K562 (cell line): ENCODE data around the gene UBFD1. TPM values are rescaled to one million over a fixed set of nuclear protein-coding genes. Genes with fewer than 3 reads are reported as not detected.

Source experiments
- ATAC-seq: fragments of 200-7000 bp; cut with Tn5 transposase; 3 replicates; pipeline ENCODE4 v1.9.1; 2020; ENCODE audit warnings: moderate library complexity
- BruUV-seq: library from RNA; stranded (reverse); fragments of 400-500 nt; replicated peaks from 2 replicates; lab custom pipeline; 2021; lab: Mats Ljungman, UMichigan
- CTCF ChIA-PET: fragments of 300-600 bp; formaldehyde crosslinking; extraction: SDS; loops from one replicate; lab custom pipeline; 2021; ENCODE audit warnings: low intra/inter-chr PET ratio; lab: Yijun Ruan, JAX
- POLR2A ChIA-PET: fragments of 300-600, 350-650 bp; sonication (Branson Sonifier 250); formaldehyde crosslinking; extraction: SDS; loops from one replicate; lab custom pipeline; 2021; ENCODE audit warnings: antibody characterized with exemption, inconsistent platforms; lab: Yijun Ruan, JAX
- DNase-seq, 4 experiments: peaks; one replicate each; pipeline versions ENCODE4 v3.0.0 to v3.0.0-alpha.2; 2011 to 2018; ENCODE audit warnings: low spot score in 3 of 4, mixed read lengths in 3 of 4; ENCODE audit errors: extremely low read depth in 1 of 4
- FAIRE-seq: peaks from 2 replicates; lab custom pipeline; 2011; peaks lifted over from hg19 to GRCh38; lab: Jason Lieb, UNC
- H2AFZ ChIP-seq: 2 replicates; pipeline ENCODE4 v1.6.0; 2011; ENCODE audit warnings: low read depth, low read length, control low read depth, inconsistent platforms
- H3K27ac ChIP-seq: fragments of 200-600 bp; 3 replicates; pipeline ENCODE4 v1.8.0; 2011; ENCODE audit warnings: low read depth, mild to moderate bottlenecking, control low read depth, inconsistent platforms, low read length, moderate library complexity, mixed read lengths; ENCODE audit errors: extremely low read depth
- H3K27me3 ChIP-seq, 2 experiments: fragments of 300-600 bp in 1 of 2; 2 replicates in 1 of 2; 3 replicates in 1 of 2; pipeline versions ENCODE4 v1.6.0 to v1.8.0; 2011; ENCODE audit warnings: inconsistent platforms in 2 of 2, low read length in 2 of 2, mild to moderate bottlenecking in 1 of 2, mixed read lengths in 1 of 2, moderate library complexity in 1 of 2; ENCODE audit not compliant: control insufficient read depth in 2 of 2, insufficient read depth in 2 of 2
- H3K36me3 ChIP-seq: fragments of 300-600 bp; 3 replicates; pipeline ENCODE4 v1.8.0; 2011; ENCODE audit warnings: mild to moderate bottlenecking, low read length, inconsistent platforms; ENCODE audit not compliant: control insufficient read depth, insufficient read depth
- H3K4me1 ChIP-seq, 2 experiments: fragments of 200-600 bp in 1 of 2; replicated peaks in 1 of 2; 2 replicates in 1 of 2; 3 replicates in 1 of 2; pipeline versions ENCODE4 v1.5.1 to v1.8.0; 2011; ENCODE audit warnings: inconsistent platforms in 2 of 2, low read length in 2 of 2, mild to moderate bottlenecking in 1 of 2, mixed read lengths in 1 of 2, moderate library complexity in 1 of 2; ENCODE audit not compliant: control insufficient read depth in 2 of 2, insufficient read depth in 2 of 2
- H3K4me2 ChIP-seq: 2 replicates; pipeline ENCODE4 v1.6.1; 2011; ENCODE audit warnings: low read length, control low read depth, inconsistent platforms, mixed read lengths; ENCODE audit not compliant: insufficient read depth
- H3K4me3 ChIP-seq: fragments of 200-600 bp; sonication (generic), shearing (Covaris generic); 2 replicates; pipeline ENCODE4 v1.5.1; 2016; ENCODE audit warnings: control low read depth, inconsistent platforms
- H3K79me2 ChIP-seq: fragments of 200-600 bp; 3 replicates; pipeline ENCODE4 v1.8.0; 2011; ENCODE audit warnings: low read length, inconsistent platforms; ENCODE audit not compliant: control insufficient read depth, insufficient read depth
- H3K9ac ChIP-seq, 2 experiments: 2 replicates each; pipeline versions ENCODE4 v1.6.0 to v1.6.1; 2011; ENCODE audit warnings: low read depth in 2 of 2, low read length in 2 of 2, control low read depth in 1 of 2, inconsistent platforms in 1 of 2, mild to moderate bottlenecking in 1 of 2, mixed read lengths in 1 of 2; ENCODE audit not compliant: insufficient read depth in 1 of 2
- H3K9me1 ChIP-seq: one replicate; pipeline ENCODE4 v1.6.0; 2011; ENCODE audit warnings: inconsistent platforms, mild to moderate bottlenecking, low read length, moderate library complexity; ENCODE audit not compliant: control insufficient read depth, insufficient read depth
- H3K9me3 ChIP-seq: replicated peaks from 2 replicates; pipeline ENCODE4 v1.5.1; 2011; ENCODE audit warnings: low read depth, low read length, inconsistent platforms; ENCODE audit not compliant: control insufficient read depth, insufficient read depth
- H4K20me1 ChIP-seq: replicated peaks from 2 replicates; pipeline ENCODE4 v1.6.1; 2011; ENCODE audit warnings: low read length, inconsistent platforms, mixed read lengths; ENCODE audit not compliant: control insufficient read depth, insufficient read depth
- BRF1 ChIP-seq: IDR thresholded peaks from 3 replicates; pipeline ENCODE4 v1.6.1; 2011; ENCODE audit warnings: borderline replicate concordance, mild to moderate bottlenecking; ENCODE audit not compliant: insufficient read length; ENCODE audit errors: extremely low read depth
- CBX8 ChIP-seq: fragments of 200-600 bp; sonication (generic); IDR thresholded peaks from 2 replicates; pipeline ENCODE4 v1.6.1; 2012; ENCODE audit warnings: borderline replicate concordance, mixed run types, low read depth, mild to moderate bottlenecking, moderate library complexity, mixed read lengths, low read length, control low read depth, inconsistent platforms; ENCODE audit not compliant: poor library complexity, severe bottlenecking; ENCODE audit errors: extremely low read depth
- DPF2 ChIP-seq: fragments of 450-650 bp; IDR thresholded peaks from 2 replicates; pipeline ENCODE4 v1.6.1; 2016
- MBD2 ChIP-seq: sonication (generic); IDR thresholded peaks from 2 replicates; pipeline ENCODE4 v1.6.1; 2016; ENCODE audit warnings: low read depth, borderline replicate concordance
- MECOM ChIP-seq: fragments of 250-450 bp; sonication (Bioruptor Pico); IDR thresholded peaks from 2 replicates; pipeline ENCODE4 v1.8.0; 2022; ENCODE audit warnings: inconsistent platforms
- RFX1 ChIP-seq: fragments of 450-650 bp; IDR thresholded peaks from 2 replicates; pipeline ENCODE4 v1.6.1; 2016; ENCODE audit warnings: mild to moderate bottlenecking, moderate library complexity
- SIRT6 ChIP-seq: IDR thresholded peaks from one replicate; pipeline ENCODE4 v1.6.1; 2012; ENCODE audit warnings: low read depth, mild to moderate bottlenecking, control low read depth, inconsistent platforms, low read length, moderate library complexity
- TGIF2 ChIP-seq: sonication (generic); formaldehyde crosslinking; IDR thresholded peaks from 2 replicates; pipeline ENCODE4 v1.8.1; 2022; ENCODE audit warnings: mild to moderate bottlenecking, missing genetic modification reagents, moderate library complexity
- TSHZ1 ChIP-seq: fragments of 250-450 bp; sonication (Bioruptor Pico); IDR thresholded peaks from 2 replicates; pipeline ENCODE4 v1.4.0; 2020; ENCODE audit warnings: mild to moderate bottlenecking, moderate library complexity
- WGBS: fragments of 100-300 bp; shearing (Covaris generic); methylation state at CpG from one replicate; pipeline ENCODE4 v1.1.6; 2016; ENCODE audit warnings: low coverage, mixed read lengths; ENCODE audit not compliant: insufficient coverage; ENCODE audit errors: missing lambda C conversion rate; 5-methylcytosine and 5-hydroxymethylcytosine counted together
- in situ Hi-C: fragments of 300-500 bp; cut with MboI; formaldehyde crosslinking; loops from 4 replicates; pipeline ENCODE4 v1.15.0; 2018; ENCODE audit warnings: inconsistent platforms, mixed read lengths
- intact Hi-C: fragments of 100-400 bp; cut with micrococcal nuclease; formaldehyde crosslinking; loops from 2 replicates; pipeline ENCODE4 v1.14.2; 2022
- polyA plus RNA-seq, 8 experiments: library from polyadenylated mRNA; depleted of rRNA in 4 of 8; stranded (reverse) in 5 of 8; unstranded in 3 of 8; fragments of >200 nt; fragmentation: Nextera tagmentation in 2 of 8; fragmentation: Illumina TruSeq in 1 of 8; extraction: Ambion mirVana in 2 of 8; extraction: Trizol in 1 of 8; gene quantifications; 2 replicates each; pipeline versions ENCODE4 v1.2.1 to v1.2.3, GENCODE V29; 2011 to 2014; ENCODE audit warnings: inconsistent platforms in 1 of 8, missing spikeins in 1 of 8
- total RNA-seq, 7 experiments: library from RNA; depleted of rRNA in 6 of 7; stranded (reverse); fragments of >200 nt in 6 of 7; fragmentation: Illumina TruSeq in 2 of 7; extraction: Trizol in 2 of 7; gene quantifications; 2 replicates each; pipeline versions ENCODE4 v1.2.1 to v1.2.3, GENCODE V29; 2011 to 2021; ENCODE audit warnings: low replicate concordance in 1 of 7

Gene UBFD1
- total and polyA plus RNA-seq, 9 of the 15 experiments (the other 6 are each of a cell fraction or from before 2014, with no cell fraction given) = 10.7 to 66.2 (median 34.0) TPM

- FAIRE-seq (no peak), DNase-seq (no peak), ATAC-seq (no peak)
- H3K9ac ChIP-seq = no peak overlapping the region
- peaks cover 91% of the 10 kb centered on the region for H3K36me3 ChIP-seq
- in situ Hi-C loops = no loop called here
- no peaks in the 10 kb centered on the region for H3K27me3 ChIP-seq
- ChIA-PET CTCF (no interaction called here), POLR2A (no interaction called here)
- no peak overlapping the region for H3K4me3 ChIP-seq
- peaks cover 28% of the 10 kb centered on the region for H3K79me2 ChIP-seq
- BruUV-seq = no TSS peak
- no peak overlapping the region for H3K27ac ChIP-seq
- H2AFZ ChIP-seq = no peak overlapping the region
- no peaks in the 10 kb centered on the region for H3K9me1 ChIP-seq
- H3K9me3 ChIP-seq = no peaks in the 10 kb centered on the region
- H4K20me1 ChIP-seq = no peaks in the 10 kb centered on the region
- intact Hi-C loops = no loop called here
- TF ChIP-seq BRF1 (no peak), CBX8 (no peak), MECOM (no peak), RFX1 (no peak), TSHZ1 (CRISPR knock-in tag) (no peak), SIRT6 (no peak), TGIF2 (CRISPR knock-in tag) (no peak), DPF2 (no peak), MBD2 (no peak)
- H3K4me2 ChIP-seq = no peak overlapping the region
- peaks cover 3 to 6% of the 10 kb centered on the region in 2 experiments; a peak in 1 of 5 replicates for H3K4me1 ChIP-seq
- 98% methylated on average over 4 of the region's 6 CpGs for WGBS
Measured at GRCh38 chr16:23563186-23563585, 5.7 kb downstream of the UBFD1 start.
